Head of caudate nucleus (tissue), 42 donors: ENCODE measurements around the gene TTYH1.
A peak's percentile ranks its signal among the peaks of the same experiment; 100 is the strongest.
"Not testable (repeated sequence)": the region's sequence is repeated elsewhere in the genome, so short reads cannot be mapped to it uniquely, and the experiment has no call there.

Experiments used
- DNase-seq, 42 donors: peaks; one replicate each; pipeline versions ENCODE4 v3.0.0 to v3.0.0-alpha.2; 2020 to 2021; ENCODE audit warnings: mixed read lengths in 7 of 42
- intact Hi-C: fragments of 100-400 bp; cut with DNase I; formaldehyde crosslinking; loops from one replicate; pipeline ENCODE4 v1.15.0; 2022

TTYH1 gene

GRCh38 chr19:54432144-54432738 lies 17.0 kb downstream of the TTYH1 start:
- DNase-seq: no peak
- intact Hi-C loops: no loop called here

- peak in 3 of 42 donors; percentile 13 to 47 (median 42) for DNase-seq
- intact Hi-C loops: no loop called here
Measured at GRCh38 chr19:54433697-54434096, 18.4 kb downstream of the TTYH1 start.

- DNase-seq: peak in 14 of 42 donors; percentile 30 to 74 (median 51)
- intact Hi-C loops: no loop called here
Measured at GRCh38 chr19:54434112-54434872, 19.0 kb downstream of the TTYH1 start.

- peak in 16 of 42 donors; percentile 42 to 69 (median 56) for DNase-seq
- intact Hi-C loops: no loop called here
Measured at GRCh38 chr19:54434873-54435214, 19.6 kb downstream of the TTYH1 start.

GRCh38 chr19:54435551-54436016 lies 20.3 kb downstream of the TTYH1 start:
- peak in 5 of 42 donors; percentile 18 to 55 (median 32) for DNase-seq
- intact Hi-C loops: no loop called here

- peak in 22 of 42 donors; percentile 27 to 74 (median 54) for DNase-seq
- intact Hi-C loops: no loop called here
Measured at GRCh38 chr19:54436031-54436523, 20.8 kb downstream of the TTYH1 start.

GRCh38 chr19:54436628-54437252 lies 21.5 kb downstream of the TTYH1 start:
- DNase-seq: no peak
- intact Hi-C loops: no loop called here

- peak; percentile 67 to 92 (median 82) for DNase-seq
- intact Hi-C loops: no loop called here
Measured at GRCh38 chr19:54439174-54439851, 24.0 kb downstream of the TTYH1 start.

- intact Hi-C loops: no loop called here
- DNase-seq: no peak
Measured at GRCh38 chr19:54440641-54441040, 25.4 kb downstream of the TTYH1 start.

GRCh38 chr19:54444737-54445136 lies 29.5 kb downstream of the TTYH1 start:
- intact Hi-C loops: no loop called here
- no peak for DNase-seq

GRCh38 chr19:54446349-54446748 lies 31.1 kb downstream of the TTYH1 start:
- intact Hi-C loops, DNase-seq: not testable (repeated sequence)

GRCh38 chr19:54448040-54448773 lies 32.9 kb downstream of the TTYH1 start:
- peak in 24 of 42 donors; percentile 28 to 72 (median 48) for DNase-seq
- intact Hi-C loops: no loop called here

- intact Hi-C loops: no loop called here
- DNase-seq: peak; percentile 98 to 99 (median 99)
Measured at GRCh38 chr19:54448774-54449700, 33.8 kb downstream of the TTYH1 start, which contains the start of gene LENG8. LENG8 (plus strand) TSS chr19:54449199; CDS start chr19:54451345, 2,146 bp downstream.

- intact Hi-C loops: loop anchor here (10.0 kb wide), 1 partner anchor 125 kb away; no protein-coding TSS in a partner anchor
- DNase-seq: no peak
Measured at GRCh38 chr19:54449701-54450069, 34.4 kb downstream of the TTYH1 start.

GRCh38 chr19:54451331-54451871 lies 36.1 kb downstream of the TTYH1 start:
- intact Hi-C loops: loop anchor here (10.0 kb wide), 1 partner anchor 127 kb away; no protein-coding TSS in a partner anchor

GRCh38 chr19:54451997-54452396 lies 36.7 kb downstream of the TTYH1 start:
- no peak for DNase-seq
- intact Hi-C loops: loop anchor here (10.0 kb wide), 1 partner anchor 127 kb away; no protein-coding TSS in a partner anchor

More at GRCh38 chr19:54451331-54451871, 36.1 kb downstream of the TTYH1 start:
- peak in 1 of 42 donors; percentile 2 for DNase-seq

GRCh38 chr19:54452626-54453025 lies 37.4 kb downstream of the TTYH1 start:
- DNase-seq: no peak
- intact Hi-C loops: loop anchor here (10.0 kb wide), 1 partner anchor 128 kb away; no protein-coding TSS in a partner anchor
